ENCODE measurements around the gene PHF21A. TPM values are rescaled to one million over a fixed set of nuclear protein-coding genes. Genes with fewer than 3 reads are reported as not detected.

The PHF21A gene
- total and polyA plus RNA-seq, 2 of the 13 experiments (the other 11 are each of a cell fraction or from before 2014, with no cell fraction given), result 4.1 to 34.6 TPM

GRCh38 chr11:46121724-46122477 lies 647 bp upstream of the PHF21A start (continued):
- TF ChIP-seq, protein P1, sequence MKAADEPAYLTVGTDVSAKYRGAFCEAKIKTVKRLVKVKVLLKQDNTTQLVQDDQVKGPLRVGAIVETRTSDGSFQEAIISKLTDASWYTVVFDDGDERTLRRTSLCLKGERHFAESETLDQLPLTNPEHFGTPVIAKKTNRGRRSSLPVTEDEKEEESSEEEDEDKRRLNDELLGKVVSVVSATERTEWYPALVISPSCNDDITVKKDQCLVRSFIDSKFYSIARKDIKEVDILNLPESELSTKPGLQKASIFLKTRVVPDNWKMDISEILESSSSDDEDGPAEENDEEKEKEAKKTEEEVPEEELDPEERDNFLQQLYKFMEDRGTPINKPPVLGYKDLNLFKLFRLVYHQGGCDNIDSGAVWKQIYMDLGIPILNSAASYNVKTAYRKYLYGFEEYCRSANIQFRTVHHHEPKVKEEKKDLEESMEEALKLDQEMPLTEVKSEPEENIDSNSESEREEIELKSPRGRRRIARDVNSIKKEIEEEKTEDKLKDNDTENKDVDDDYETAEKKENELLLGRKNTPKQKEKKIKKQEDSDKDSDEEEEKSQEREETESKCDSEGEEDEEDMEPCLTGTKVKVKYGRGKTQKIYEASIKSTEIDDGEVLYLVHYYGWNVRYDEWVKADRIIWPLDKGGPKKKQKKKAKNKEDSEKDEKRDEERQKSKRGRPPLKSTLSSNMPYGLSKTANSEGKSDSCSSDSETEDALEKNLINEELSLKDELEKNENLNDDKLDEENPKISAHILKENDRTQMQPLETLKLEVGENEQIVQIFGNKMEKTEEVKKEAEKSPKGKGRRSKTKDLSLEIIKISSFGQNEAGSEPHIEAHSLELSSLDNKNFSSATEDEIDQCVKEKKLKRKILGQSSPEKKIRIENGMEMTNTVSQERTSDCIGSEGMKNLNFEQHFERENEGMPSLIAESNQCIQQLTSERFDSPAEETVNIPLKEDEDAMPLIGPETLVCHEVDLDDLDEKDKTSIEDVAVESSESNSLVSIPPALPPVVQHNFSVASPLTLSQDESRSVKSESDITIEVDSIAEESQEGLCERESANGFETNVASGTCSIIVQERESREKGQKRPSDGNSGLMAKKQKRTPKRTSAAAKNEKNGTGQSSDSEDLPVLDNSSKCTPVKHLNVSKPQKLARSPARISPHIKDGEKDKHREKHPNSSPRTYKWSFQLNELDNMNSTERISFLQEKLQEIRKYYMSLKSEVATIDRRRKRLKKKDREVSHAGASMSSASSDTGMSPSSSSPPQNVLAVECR (CRISPR knock-in tag; IDR thresholded peaks at IDR 0.05; ENCODE audit: borderline replicate concordance), result peak; percentile 64; the same call in 1 of the 2 replicates
- TF ChIP-seq, protein P2, sequence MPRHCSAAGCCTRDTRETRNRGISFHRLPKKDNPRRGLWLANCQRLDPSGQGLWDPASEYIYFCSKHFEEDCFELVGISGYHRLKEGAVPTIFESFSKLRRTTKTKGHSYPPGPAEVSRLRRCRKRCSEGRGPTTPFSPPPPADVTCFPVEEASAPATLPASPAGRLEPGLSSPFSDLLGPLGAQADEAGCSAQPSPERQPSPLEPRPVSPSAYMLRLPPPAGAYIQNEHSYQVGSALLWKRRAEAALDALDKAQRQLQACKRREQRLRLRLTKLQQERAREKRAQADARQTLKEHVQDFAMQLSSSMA (CRISPR knock-in tag; IDR thresholded peaks at IDR 0.05), result no peak
- TF ChIP-seq HMG20B (CRISPR knock-in tag; conservative IDR thresholded peaks at IDR 0.05) (peak; percentile 100), MED1 (CRISPR knock-in tag; IDR thresholded peaks at IDR 0.05) (peak; percentile 27; the same call in 1 of the 2 replicates), ZNF678 (CRISPR knock-in tag; IDR thresholded peaks at IDR 0.05) (no peak), ARID2 (CRISPR knock-in tag; IDR thresholded peaks at IDR 0.05; ENCODE audit: borderline replicate concordance) (no peak), IRX3 (CRISPR knock-in tag; IDR thresholded peaks at IDR 0.05; ENCODE audit: borderline replicate concordance, low read depth) (0 out of 2 replicates have a peak, but pooled peaks have one; percentile 24), PRDM4 (CRISPR knock-in tag; IDR thresholded peaks at IDR 0.05; ENCODE audit: borderline replicate concordance) (no peak), GLI4 (CRISPR knock-in tag; IDR thresholded peaks at IDR 0.05; ENCODE audit: borderline replicate concordance) (no peak), SKIL (CRISPR knock-in tag; IDR thresholded peaks at IDR 0.05; ENCODE audit: borderline replicate concordance) (no peak), PAX8 (CRISPR knock-in tag; IDR thresholded peaks at IDR 0.05; ENCODE audit: borderline replicate concordance) (no peak), ZNF333 (CRISPR knock-in tag; IDR thresholded peaks at IDR 0.05; ENCODE audit: borderline replicate concordance) (no peak), ZBTB3 (CRISPR knock-in tag; IDR thresholded peaks at IDR 0.05; ENCODE audit: borderline replicate concordance, low read depth) (no peak)
- TF ChIP-seq, protein P3, sequence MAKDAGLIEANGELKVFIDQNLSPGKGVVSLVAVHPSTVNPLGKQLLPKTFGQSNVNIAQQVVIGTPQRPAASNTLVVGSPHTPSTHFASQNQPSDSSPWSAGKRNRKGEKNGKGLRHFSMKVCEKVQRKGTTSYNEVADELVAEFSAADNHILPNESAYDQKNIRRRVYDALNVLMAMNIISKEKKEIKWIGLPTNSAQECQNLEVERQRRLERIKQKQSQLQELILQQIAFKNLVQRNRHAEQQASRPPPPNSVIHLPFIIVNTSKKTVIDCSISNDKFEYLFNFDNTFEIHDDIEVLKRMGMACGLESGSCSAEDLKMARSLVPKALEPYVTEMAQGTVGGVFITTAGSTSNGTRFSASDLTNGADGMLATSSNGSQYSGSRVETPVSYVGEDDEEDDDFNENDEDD (CRISPR knock-in tag; IDR thresholded peaks at IDR 0.05; ENCODE audit: borderline replicate concordance), result no peak
- TF ChIP-seq, protein P4, sequence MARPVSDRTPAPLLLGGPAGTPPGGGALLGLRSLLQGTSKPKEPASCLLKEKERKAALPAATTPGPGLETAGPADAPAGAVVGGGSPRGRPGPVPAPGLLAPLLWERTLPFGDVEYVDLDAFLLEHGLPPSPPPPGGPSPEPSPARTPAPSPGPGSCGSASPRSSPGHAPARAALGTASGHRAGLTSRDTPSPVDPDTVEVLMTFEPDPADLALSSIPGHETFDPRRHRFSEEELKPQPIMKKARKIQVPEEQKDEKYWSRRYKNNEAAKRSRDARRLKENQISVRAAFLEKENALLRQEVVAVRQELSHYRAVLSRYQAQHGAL (CRISPR knock-in tag; IDR thresholded peaks at IDR 0.05; ENCODE audit: not compliant biosample characterization), result no peak
